MV-4-11 (cell line): ENCODE measurements around the gene GBP3.
"Not testable (repeated sequence)": the region's sequence is repeated elsewhere in the genome, so short reads cannot be mapped to it uniquely, and the experiment has no call there.

Source experiments
- DNase-seq: peaks from one replicate; lab custom pipeline; 2025; lab: John Stamatoyannopoulos, UW

Gene GBP3

GRCh38 chr1:88979054-88979748 lies 43.5 kb downstream of the GBP3 start:
- no peak for DNase-seq

- DNase-seq = no peak
Observed at GRCh38 chr1:88976235-88976634, 46.4 kb downstream of the GBP3 start.

- DNase-seq = not testable (repeated sequence)
Observed at GRCh38 chr1:88974616-88975172, 48.0 kb downstream of the GBP3 start.

GRCh38 chr1:88973520-88974137 lies 49.0 kb downstream of the GBP3 start:
- peak; percentile 38 for DNase-seq

- no peak for DNase-seq
Observed at GRCh38 chr1:88961647-88962275, 60.9 kb downstream of the GBP3 start.

- no peak for DNase-seq
Observed at GRCh38 chr1:88961081-88961480, 61.6 kb downstream of the GBP3 start.
